ENCODE results near the gene MMP10. TPM values are rescaled to one million over a fixed set of nuclear protein-coding genes. Genes with fewer than 3 reads are reported as not detected.

MMP10 gene
- total RNA-seq: 0.16 TPM in 1 of 2 replicates, not detected in the other

DNA sequence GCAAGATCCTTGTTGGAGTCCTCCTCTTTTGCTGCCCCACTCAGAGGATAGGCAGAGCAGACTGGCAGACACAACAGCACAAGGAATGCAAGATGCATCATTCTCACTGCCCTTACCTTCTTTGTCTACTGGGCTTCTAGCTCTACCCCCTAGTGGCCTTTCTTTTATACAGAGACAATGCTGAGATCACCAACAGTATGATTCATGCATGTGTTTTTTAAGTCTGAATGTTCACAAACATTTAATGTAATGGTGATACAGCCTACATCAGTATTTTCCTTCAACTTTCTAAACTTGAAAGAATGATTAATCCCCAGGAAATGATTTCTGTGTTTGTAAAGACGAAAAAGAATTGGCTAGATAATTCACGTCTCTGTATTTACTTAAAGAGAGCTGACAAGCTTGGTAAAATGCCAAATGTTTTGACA is at the start of gene MMP10:
TSS of gene MMP10 (minus strand) at position 138 of the 428 bp plus-strand sequence. CDS start at position 101, 37 bp downstream.

DNA sequence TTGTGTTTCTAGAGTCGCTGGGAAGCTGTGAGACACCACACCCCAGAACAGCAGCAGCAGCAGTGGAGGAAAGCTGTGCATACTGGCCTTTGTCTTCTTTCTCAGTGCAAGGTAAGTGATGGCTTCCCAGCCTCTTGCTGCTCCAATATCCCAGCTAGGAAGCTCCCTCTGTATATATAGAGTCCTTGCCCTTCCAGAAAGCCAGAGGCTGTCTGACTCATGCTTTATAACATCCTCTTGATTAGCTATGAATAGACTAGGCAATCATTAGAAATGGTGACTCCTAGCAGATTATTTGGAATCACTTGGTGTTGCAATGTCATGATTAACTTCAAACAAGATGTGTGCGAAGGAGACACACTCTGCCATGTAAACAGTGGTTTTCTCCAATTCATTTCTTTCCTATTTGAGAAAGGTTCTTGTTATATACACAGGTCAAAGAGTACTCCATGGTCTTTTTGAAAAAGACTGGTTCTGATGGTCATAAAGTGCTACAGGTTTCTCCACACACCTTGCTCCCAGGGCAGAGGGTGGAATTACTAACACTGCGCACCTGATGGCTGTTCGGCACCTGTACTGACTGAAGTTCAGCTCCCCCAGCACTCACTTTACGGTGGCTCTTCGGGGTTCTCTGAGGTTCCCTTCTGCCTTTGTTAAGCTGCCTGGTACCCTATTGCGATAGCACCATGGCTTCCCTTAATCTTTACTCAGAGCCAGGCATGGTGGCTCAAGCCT is 17.8 kb upstream of the MMP10 start, which contains the start of gene MMP1:
TSS of gene MMP1 (minus strand) at position 149 of the 735 bp plus-strand sequence. CDS start at position 81, 68 bp downstream.

DNA sequence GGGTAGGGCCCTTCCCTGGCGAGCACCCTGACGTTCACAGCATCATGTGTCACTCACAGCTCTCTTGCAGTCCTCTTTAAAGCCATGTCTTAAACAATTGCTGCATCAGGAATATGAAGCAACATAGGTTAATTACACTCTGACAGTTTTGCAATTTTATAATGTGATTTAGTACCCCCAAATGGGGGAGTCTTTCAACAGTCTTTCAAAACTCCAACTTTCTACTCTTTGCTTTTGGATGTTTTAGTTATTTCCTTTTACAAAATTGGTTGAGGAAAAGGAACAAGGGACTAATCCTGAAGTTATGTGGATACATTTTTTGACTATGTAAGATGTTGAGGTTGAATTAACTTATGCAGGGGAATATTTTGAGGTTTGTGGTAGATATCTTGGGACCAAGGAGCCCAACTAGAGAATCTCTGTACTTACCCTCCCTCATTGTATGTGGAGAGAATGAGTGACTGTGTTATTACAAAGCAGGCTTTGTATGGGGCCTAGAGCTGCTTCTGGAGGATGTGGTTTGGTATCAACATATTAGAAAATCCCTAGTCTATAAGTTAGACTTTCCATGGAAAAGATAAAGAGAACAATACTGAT is 55.4 kb downstream of the MMP10 start, which contains the start of gene MMP8:
TSS of gene MMP8 (minus strand) at position 51 of the 597 bp plus-strand sequence. CDS start 99 bp downstream, outside the sequence.

Other genes with a start within 250 kb of the MMP10 start
- gene MMP7, start 249.9 kb downstream of the MMP10 start, total RNA-seq: not detected in 2 replicates
- not detected in 2 replicates for gene MMP20, start 155.3 kb downstream of the MMP10 start, total RNA-seq
- not detected in 2 replicates for gene MMP27, start 74.9 kb downstream of the MMP10 start, total RNA-seq
- not detected in 2 replicates for gene MMP8, start 55.7 kb downstream of the MMP10 start, total RNA-seq
- 1.1 and 1.5 TPM in 2 replicates for gene MMP1, start 17.5 kb upstream of the MMP10 start, total RNA-seq
- not detected in 2 replicates for gene MMP3, start 63.0 kb upstream of the MMP10 start, total RNA-seq
- not detected in 2 replicates for gene MMP12, start 94.4 kb upstream of the MMP10 start, total RNA-seq
- gene MMP13, start 175.1 kb upstream of the MMP10 start, total RNA-seq: not detected in 2 replicates

All from cardiac atrium fibroblast (primary cell).